Hepatocyte (in vitro differentiated cells): ENCODE results near the gene IL18. TPM values are rescaled to one million over a fixed set of nuclear protein-coding genes. Genes with fewer than 3 reads are reported as not detected.

ENCODE experiments used
- DNase-seq: peaks from one replicate; pipeline ENCODE4 v3.0.0-alpha.2; 2016; ENCODE audit warnings: low spot score
- H2AFZ ChIP-seq: fragments of 200-600 bp; sonication (generic); 2 replicates; pipeline ENCODE4 v1.6.0; 2016; ENCODE audit warnings: antibody characterized with exemption, mild to moderate bottlenecking
- H3K27ac ChIP-seq: fragments of 200-600 bp; sonication (generic); 2 replicates; pipeline ENCODE4 v1.5.1; 2016; ENCODE audit warnings: mild to moderate bottlenecking
- H3K27me3 ChIP-seq: fragments of 200-600 bp; sonication (generic); 2 replicates; pipeline ENCODE4 v1.6.1; 2016
- H3K36me3 ChIP-seq: fragments of 200-600 bp; sonication (generic); replicated peaks from 2 replicates; pipeline ENCODE4 v1.5.1; 2016; ENCODE audit warnings: low read depth; ENCODE audit not compliant: insufficient read depth
- H3K4me1 ChIP-seq: fragments of 200-600 bp; sonication (generic); 2 replicates; pipeline ENCODE4 v1.5.1; 2016; ENCODE audit warnings: mild to moderate bottlenecking, moderate library complexity; ENCODE audit not compliant: insufficient read depth
- H3K4me2 ChIP-seq: fragments of 200-600 bp; sonication (generic); 2 replicates; pipeline ENCODE4 v1.6.0; 2016
- H3K4me3 ChIP-seq: fragments of 200-600 bp; sonication (generic); 2 replicates; pipeline ENCODE4 v1.5.1; 2016; ENCODE audit warnings: mild to moderate bottlenecking
- H3K79me2 ChIP-seq: fragments of 200-600 bp; sonication (generic); 2 replicates; pipeline ENCODE4 v1.6.0; 2017; ENCODE audit warnings: mild to moderate bottlenecking
- H3K9me2 ChIP-seq: fragments of 200-600 bp; sonication (generic); replicated peaks from 2 replicates; pipeline ENCODE4 v1.6.0; 2017; ENCODE audit warnings: mild to moderate bottlenecking; ENCODE audit not compliant: insufficient read depth
- H3K9me3 ChIP-seq: fragments of 200-600 bp; sonication (generic); 2 replicates; pipeline ENCODE4 v1.5.1; 2016; ENCODE audit warnings: low read depth, mild to moderate bottlenecking
- H4K20me1 ChIP-seq: fragments of 200-600 bp; sonication (generic); 2 replicates; pipeline ENCODE4 v1.6.0; 2016; ENCODE audit warnings: mild to moderate bottlenecking; ENCODE audit not compliant: insufficient read depth, poor library complexity, severe bottlenecking
- EZH2 ChIP-seq: fragments of 200-600 bp; sonication (generic); IDR thresholded peaks from 2 replicates; pipeline ENCODE4 v1.6.1; 2016; ENCODE audit warnings: antibody characterized with exemption, mild to moderate bottlenecking, borderline replicate concordance
- EZH2phosphoT487 ChIP-seq: fragments of 200-600 bp; sonication (generic); IDR thresholded peaks from one replicate; pipeline ENCODE4 v1.6.1; 2018; ENCODE audit warnings: antibody characterized with exemption, mild to moderate bottlenecking, low read depth, moderate library complexity; ENCODE audit not compliant: unreplicated experiment, severe bottlenecking
- WGBS: methylation state at CpG from one replicate; pipeline ENCODE4 v1.1.6; 2016; ENCODE audit warnings: low lambda C conversion rate; ENCODE audit errors: missing lambda C conversion rate; 5-methylcytosine and 5-hydroxymethylcytosine counted together
- polyA plus RNA-seq: library from polyadenylated mRNA; unstranded; fragments of >200 nt; fragmentation: Nextera tagmentation; extraction: Ambion mirVana; gene quantifications from 2 replicates; pipeline ENCODE4 v1.2.1, GENCODE V29; 2016
- total RNA-seq: library from RNA; depleted of rRNA; stranded (reverse); fragments of >200 nt; gene quantifications from 2 replicates; pipeline ENCODE4 v1.2.3, GENCODE V29; 2014
- TF ChIP-seq, protein P1 (sequence below): fragments of 200-600 bp; sonication (generic); IDR thresholded peaks from 2 replicates; pipeline ENCODE4 v1.5.1; 2016; ENCODE audit warnings: antibody characterized with exemption, mild to moderate bottlenecking; ENCODE audit not compliant: poor library complexity

Gene IL18
- total and polyA plus RNA-seq, 2 experiments from 2014 or later, result 7.0 to 10.3 TPM

DNA sequence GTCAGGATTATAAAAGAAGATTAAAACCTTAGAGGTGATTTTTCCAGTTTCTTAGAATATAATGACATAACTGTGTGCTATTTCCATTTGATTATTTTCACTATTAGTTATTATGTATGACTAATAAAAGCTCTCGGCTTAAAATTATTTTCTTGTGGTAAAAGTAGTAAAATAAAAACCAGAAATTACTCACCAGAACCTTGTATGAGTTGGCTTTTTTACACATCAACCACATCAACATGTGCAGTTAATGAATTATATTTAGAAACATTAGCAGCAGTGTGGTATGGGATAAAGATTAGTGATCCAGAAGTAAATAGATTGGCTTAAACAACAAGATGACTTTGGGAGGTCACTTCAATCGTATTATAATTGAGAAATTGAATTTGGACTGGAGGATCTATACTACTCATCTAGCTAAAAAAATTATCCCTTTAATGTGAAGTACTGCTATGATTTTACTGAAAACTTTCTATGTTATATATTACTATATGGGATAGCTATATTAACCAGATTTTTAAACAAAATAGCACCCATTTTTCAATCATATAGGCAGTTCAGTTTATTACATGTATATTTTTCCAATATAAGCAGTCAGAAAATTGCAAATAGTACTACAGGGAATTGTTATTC, 8.6 kb upstream of the IL18 start:
- Histone ChIP-seq H2AFZ (no peak overlapping the region), H3K9me3 (no peaks in the 10 kb centered on the region), H3K27me3 (no peaks in the 10 kb centered on the region), H3K9me2 (no peaks in the 10 kb centered on the region), H3K4me1 (no peaks in the 10 kb centered on the region), H3K4me3 (no peak overlapping the region), H3K79me2 (peaks cover 3% of the 10 kb centered on the region), H3K36me3 (no peaks in the 10 kb centered on the region), H3K4me2 (no peak overlapping the region), H4K20me1 (no peaks in the 10 kb centered on the region), H3K27ac (no peak overlapping the region)
- WGBS, result 78% methylated on average over 2 of the region's 2 CpGs
- no peak for DNase-seq
- no peak for TF ChIP-seq EZH2phosphoT487
- no peak for TF ChIP-seq EZH2
- TF ChIP-seq, protein P1, sequence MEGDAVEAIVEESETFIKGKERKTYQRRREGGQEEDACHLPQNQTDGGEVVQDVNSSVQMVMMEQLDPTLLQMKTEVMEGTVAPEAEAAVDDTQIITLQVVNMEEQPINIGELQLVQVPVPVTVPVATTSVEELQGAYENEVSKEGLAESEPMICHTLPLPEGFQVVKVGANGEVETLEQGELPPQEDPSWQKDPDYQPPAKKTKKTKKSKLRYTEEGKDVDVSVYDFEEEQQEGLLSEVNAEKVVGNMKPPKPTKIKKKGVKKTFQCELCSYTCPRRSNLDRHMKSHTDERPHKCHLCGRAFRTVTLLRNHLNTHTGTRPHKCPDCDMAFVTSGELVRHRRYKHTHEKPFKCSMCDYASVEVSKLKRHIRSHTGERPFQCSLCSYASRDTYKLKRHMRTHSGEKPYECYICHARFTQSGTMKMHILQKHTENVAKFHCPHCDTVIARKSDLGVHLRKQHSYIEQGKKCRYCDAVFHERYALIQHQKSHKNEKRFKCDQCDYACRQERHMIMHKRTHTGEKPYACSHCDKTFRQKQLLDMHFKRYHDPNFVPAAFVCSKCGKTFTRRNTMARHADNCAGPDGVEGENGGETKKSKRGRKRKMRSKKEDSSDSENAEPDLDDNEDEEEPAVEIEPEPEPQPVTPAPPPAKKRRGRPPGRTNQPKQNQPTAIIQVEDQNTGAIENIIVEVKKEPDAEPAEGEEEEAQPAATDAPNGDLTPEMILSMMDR, result no peak

DNA sequence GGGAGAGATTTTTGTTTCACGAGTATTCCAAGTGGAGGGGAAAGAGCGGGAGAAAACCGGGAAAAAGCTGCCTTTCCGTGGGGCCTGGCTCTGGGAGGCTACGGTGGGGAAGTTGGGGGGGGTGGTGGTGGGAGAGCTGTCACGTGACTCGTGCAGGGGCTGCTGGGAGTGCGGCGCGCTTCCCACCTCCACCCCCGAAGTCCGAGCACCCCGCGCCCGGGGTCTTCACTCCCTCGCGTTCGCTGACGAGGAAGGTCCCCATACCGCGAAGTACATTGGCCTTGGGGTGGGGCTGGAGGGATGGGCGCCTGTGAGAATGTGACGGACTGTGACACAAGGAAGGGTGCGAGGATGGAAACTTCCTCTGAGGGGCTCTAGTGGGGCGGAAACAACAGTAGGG, 3.3 kb upstream of the IL18 start, which contains the start of gene TEX12:
Gene TEX12 (plus strand): TSS at position 228 of the 400 bp plus-strand sequence. CDS start 1,897 bp downstream, outside the sequence.
- TF ChIP-seq, protein P1, result no peak
- TF ChIP-seq EZH2phosphoT487 (no peak), EZH2 (no peak)
- 97% methylated on average over 9 of the region's 25 CpGs for WGBS
- H3K4me3 ChIP-seq, result no peak within 1 kb of the TSS
- DNase-seq, result no peak
- no peaks in the 10 kb centered on the region for H3K9me2 ChIP-seq
- H3K79me2 ChIP-seq, result no peaks in the 10 kb centered on the region
- no peak within 1 kb of the TSS for H2AFZ ChIP-seq
- peak within 1 kb of the TSS; percentile 23 for H3K4me2 ChIP-seq
- H3K27ac ChIP-seq, result peak within 1 kb of the TSS; percentile 75
- no peaks in the 10 kb centered on the region for H3K36me3 ChIP-seq
- H3K4me1 ChIP-seq, result peaks cover 6% of the 10 kb centered on the region
- no peaks in the 10 kb centered on the region for H3K9me3 ChIP-seq
- no peaks in the 10 kb centered on the region for H4K20me1 ChIP-seq
- H3K27me3 ChIP-seq, result no peaks in the 10 kb centered on the region

DNA sequence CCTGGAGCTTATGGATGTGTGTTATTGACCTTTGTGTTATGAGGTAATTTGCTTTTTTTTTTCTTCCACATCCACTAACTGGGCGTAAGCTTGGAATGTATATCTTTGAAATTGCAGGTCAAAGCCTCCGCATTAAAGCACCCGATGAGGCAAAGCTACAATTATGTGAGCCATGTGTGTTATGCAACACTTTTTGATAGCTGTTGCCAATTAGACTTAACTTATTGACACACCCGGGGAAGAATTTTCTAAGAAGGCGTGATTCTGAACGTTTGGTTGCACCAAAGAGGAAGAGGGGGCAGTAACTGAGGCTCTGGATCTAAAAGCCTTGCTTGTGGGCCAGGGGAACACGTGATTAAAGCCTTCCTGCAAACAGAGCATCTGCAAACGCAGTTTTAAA, 2.7 kb upstream of the IL18 start:
- TF ChIP-seq EZH2phosphoT487 (no peak), EZH2 (no peak)
- TF ChIP-seq, protein P1, result no peak
- H3K4me2 ChIP-seq, result peak overlapping the region; percentile 23
- 53% methylated on average over 8 of the region's 8 CpGs for WGBS
- no peak overlapping the region for H2AFZ ChIP-seq
- H3K4me1 ChIP-seq, result peaks cover 6% of the 10 kb centered on the region
- H3K9me2 ChIP-seq, result no peaks in the 10 kb centered on the region
- no peaks in the 10 kb centered on the region for H3K27me3 ChIP-seq
- H4K20me1 ChIP-seq, result no peaks in the 10 kb centered on the region
- no peaks in the 10 kb centered on the region for H3K9me3 ChIP-seq
- peak overlapping the region; percentile 75 for H3K27ac ChIP-seq
- no peak overlapping the region for H3K4me3 ChIP-seq
- no peaks in the 10 kb centered on the region for H3K36me3 ChIP-seq
- no peaks in the 10 kb centered on the region for H3K79me2 ChIP-seq
- peak; percentile 40 for DNase-seq
